H9 (cell line): Measurements from ENCODE around the gene HSPB1. TPM values are rescaled to one million over a fixed set of nuclear protein-coding genes. Genes with fewer than 3 reads are reported as not detected.

Experiments
- DNase-seq: peaks from one replicate; pipeline ENCODE4 v3.0.0-alpha.2; 2017
- H2AFZ ChIP-seq: one replicate; pipeline ENCODE4 v1.6.1; 2013; ENCODE audit warnings: mild to moderate bottlenecking, low read length, control low read depth, moderate library complexity
- H2AK5ac ChIP-seq: 2 replicates; pipeline ENCODE4 v1.6.1; 2013; ENCODE audit warnings: low read length, control low read depth, mixed read lengths; ENCODE audit not compliant: insufficient read length
- H2BK120ac ChIP-seq: one replicate; pipeline ENCODE4 v1.6.1; 2013; ENCODE audit warnings: low read depth, mild to moderate bottlenecking, low read length, control low read depth, inconsistent platforms; ENCODE audit not compliant: poor library complexity, severe bottlenecking
- H2BK12ac ChIP-seq: 2 replicates; pipeline ENCODE4 v1.6.1; 2013; ENCODE audit warnings: low read length, control low read depth, mixed read lengths, low read depth; ENCODE audit not compliant: insufficient read length
- H2BK15ac ChIP-seq: 2 replicates; pipeline ENCODE4 v1.6.1; 2013; ENCODE audit warnings: low read depth, low read length, control low read depth
- H2BK20ac ChIP-seq: one replicate; pipeline ENCODE4 v1.6.1; 2013; ENCODE audit warnings: low read depth, mild to moderate bottlenecking, low read length, control low read depth, inconsistent platforms; ENCODE audit not compliant: poor library complexity, severe bottlenecking
- H2BK5ac ChIP-seq: 2 replicates; pipeline ENCODE4 v1.6.1; 2013; ENCODE audit warnings: low read length, control low read depth, mixed read lengths; ENCODE audit not compliant: insufficient read length
- H3K14ac ChIP-seq: 2 replicates; pipeline ENCODE4 v1.6.1; 2013; ENCODE audit warnings: low read length, control low read depth; ENCODE audit not compliant: insufficient read depth
- H3K18ac ChIP-seq: 2 replicates; pipeline ENCODE4 v1.6.1; 2013; ENCODE audit warnings: low read depth, mild to moderate bottlenecking, mixed read lengths, low read length, control low read depth; ENCODE audit not compliant: insufficient read length
- H3K23ac ChIP-seq: 2 replicates; pipeline ENCODE4 v1.6.1; 2013; ENCODE audit warnings: low read length, control low read depth, mixed read lengths, low read depth; ENCODE audit not compliant: insufficient read length
- H3K23me2 ChIP-seq: 2 replicates; pipeline ENCODE4 v1.6.1; 2013; ENCODE audit warnings: low read depth, mild to moderate bottlenecking, mixed read lengths, low read length, control low read depth; ENCODE audit not compliant: insufficient read length, poor library complexity, severe bottlenecking
- H3K27ac ChIP-seq: 2 replicates; pipeline ENCODE4 v1.5.1; 2013; ENCODE audit warnings: low read length, control low read depth, mixed read lengths, low read depth; ENCODE audit not compliant: insufficient read length
- H3K27me3 ChIP-seq: 2 replicates; pipeline ENCODE4 v1.6.1; 2013; ENCODE audit warnings: low read length, control low read depth, inconsistent platforms; ENCODE audit not compliant: insufficient read depth
- H3K4ac ChIP-seq: 2 replicates; pipeline ENCODE4 v1.6.1; 2013; ENCODE audit warnings: low read depth, mild to moderate bottlenecking, control low read depth, inconsistent platforms, low read length, moderate library complexity
- H3K4me1 ChIP-seq: 2 replicates; pipeline ENCODE4 v1.6.1; 2013; ENCODE audit warnings: low read length, control low read depth, inconsistent platforms; ENCODE audit not compliant: insufficient read depth
- H3K4me2 ChIP-seq: 2 replicates; pipeline ENCODE4 v1.6.1; 2013; ENCODE audit warnings: low read length, control low read depth, mixed read lengths; ENCODE audit not compliant: insufficient read length, insufficient read depth
- H3K56ac ChIP-seq: 2 replicates; pipeline ENCODE4 v1.6.1; 2013; ENCODE audit warnings: low read depth, mild to moderate bottlenecking, mixed read lengths, low read length, control low read depth; ENCODE audit not compliant: insufficient read length
- H3K79me1 ChIP-seq: 2 replicates; pipeline ENCODE4 v1.6.1; 2013; ENCODE audit warnings: low read depth, mild to moderate bottlenecking, moderate library complexity, low read length, control low read depth, inconsistent platforms; ENCODE audit not compliant: insufficient read depth, poor library complexity, severe bottlenecking
- H3K79me2 ChIP-seq: 2 replicates; pipeline ENCODE4 v1.6.1; 2013; ENCODE audit warnings: low read length, control low read depth, inconsistent platforms; ENCODE audit not compliant: insufficient read depth
- H3K9ac ChIP-seq: 2 replicates; pipeline ENCODE4 v1.6.1; 2013; ENCODE audit warnings: low read length, control low read depth, mixed read lengths; ENCODE audit not compliant: insufficient read length; ENCODE audit errors: extremely low read depth
- H3K9me3 ChIP-seq: one replicate; pipeline ENCODE4 v1.6.1; 2013; ENCODE audit warnings: low read depth, low read length, inconsistent platforms; ENCODE audit not compliant: control insufficient read depth
- H3T11ph ChIP-seq: one replicate; pipeline ENCODE4 v1.6.1; 2013; ENCODE audit warnings: mild to moderate bottlenecking, low read length, control low read depth, inconsistent platforms
- H4K20me1 ChIP-seq: one replicate; pipeline ENCODE4 v1.6.1; 2013; ENCODE audit not compliant: control insufficient read depth, insufficient read length, insufficient read depth
- H4K5ac ChIP-seq: 2 replicates; pipeline ENCODE4 v1.6.1; 2013; ENCODE audit warnings: low read depth, mild to moderate bottlenecking, mixed read lengths, low read length, control low read depth; ENCODE audit not compliant: insufficient read length
- H4K8ac ChIP-seq: replicated peaks from 2 replicates; pipeline ENCODE4 v1.6.1; 2013; ENCODE audit warnings: low read length, control low read depth, mixed read lengths, low read depth; ENCODE audit not compliant: insufficient read length
- H4K91ac ChIP-seq: 2 replicates; pipeline ENCODE4 v1.6.1; 2013; ENCODE audit warnings: low read depth, mild to moderate bottlenecking, moderate library complexity, mixed read lengths, low read length, control low read depth; ENCODE audit not compliant: insufficient read length
- H3K27ac Mint-ChIP-seq, 3 experiments: 2 replicates in 2 of 3; 3 replicates in 1 of 3; pipeline ENCODE4 v1.8.0; 2020 to 2021; ENCODE audit warnings: mixed read lengths in 3 of 3, mild to moderate bottlenecking in 1 of 3, moderate library complexity in 1 of 3
- H3K27me3 Mint-ChIP-seq: 2 replicates; pipeline ENCODE4 v1.8.0; 2021; ENCODE audit warnings: low read depth, mild to moderate bottlenecking, moderate library complexity, mixed read lengths
- H3K36me3 Mint-ChIP-seq, 3 experiments: 2 replicates in 2 of 3; 3 replicates in 1 of 3; pipeline ENCODE4 v1.8.0; 2020 to 2021; ENCODE audit warnings: low read depth in 3 of 3, mixed read lengths in 3 of 3; ENCODE audit not compliant: insufficient read depth in 1 of 3
- H3K4me1 Mint-ChIP-seq, 2 experiments: 2 replicates each; pipeline ENCODE4 v1.8.0; 2020; ENCODE audit warnings: mixed read lengths in 2 of 2
- H3K4me3 Mint-ChIP-seq, 2 experiments: 2 replicates in 1 of 2; 3 replicates in 1 of 2; pipeline ENCODE4 v1.8.0; 2020 to 2021; ENCODE audit warnings: mild to moderate bottlenecking in 2 of 2, mixed read lengths in 2 of 2, moderate library complexity in 1 of 2
- H3K9me3 Mint-ChIP-seq, 2 experiments: 2 replicates in 1 of 2; 3 replicates in 1 of 2; pipeline ENCODE4 v1.8.0; 2020; ENCODE audit warnings: mild to moderate bottlenecking in 2 of 2, mixed read lengths in 2 of 2, moderate library complexity in 1 of 2
- WGBS: extraction: QIAGEN DNeasy Blood & Tissue Kit; methylation state at CpG from one replicate; pipeline ENCODE4 v1.1.7; 2013; ENCODE audit warnings: missing lambda C conversion rate, low lambda C conversion rate, mixed read lengths; ENCODE audit not compliant: insufficient read length; ENCODE audit errors: extremely low coverage; 5-methylcytosine and 5-hydroxymethylcytosine counted together
- total RNA-seq: library from RNA; stranded (reverse); gene quantifications from 2 replicates; pipeline ENCODE4 v1.2.1, GENCODE V29; 2021
- TF ChIP-seq, protein P1 (sequence below): fragments of 200-600 bp; sonication (generic); conservative IDR thresholded peaks from 3 replicates; pipeline ENCODE4 v1.8.0; 2021; ENCODE audit warnings: antibody characterized with exemption, mild to moderate bottlenecking

Gene HSPB1
- total RNA-seq, 1 experiment from 2014 or later = 186 TPM

DNA sequence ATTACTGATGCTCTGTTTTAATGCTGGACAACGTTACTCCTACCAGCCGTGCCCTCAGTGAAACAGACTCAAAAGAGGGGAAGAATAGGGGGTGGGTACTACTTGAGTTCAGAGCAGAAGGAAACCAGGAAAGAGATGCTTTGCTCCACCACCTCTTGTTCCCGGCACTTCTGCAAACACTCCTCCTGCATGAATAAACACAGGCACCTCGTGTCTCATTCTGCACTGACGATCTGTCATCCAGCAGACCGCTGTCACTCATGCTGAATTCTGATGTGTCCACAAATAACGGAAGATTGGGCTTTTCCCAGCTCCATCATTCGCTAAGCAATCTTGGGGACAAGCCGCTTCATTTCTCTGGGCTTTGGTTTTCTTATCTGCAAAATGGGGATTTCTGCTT lies 29.6 kb downstream of the HSPB1 start:
- Histone ChIP-seq H3K79me2 (peaks cover 52% of the 10 kb centered on the region; the same call in 1 of the 2 replicates), H2AK5ac (no peak overlapping the region), H3K79me1 (peaks cover 7% of the 10 kb centered on the region), H3K23me2 (no peaks in the 10 kb centered on the region), H2BK120ac (no peak overlapping the region), H4K20me1 (no peaks in the 10 kb centered on the region), H3K23ac (no peak overlapping the region), H4K8ac (no peak overlapping the region), H3K4ac (no peak overlapping the region), H3K18ac (no peak overlapping the region), H2BK12ac (no peak overlapping the region), H3K27ac (no peak overlapping the region), H3K14ac (no peak overlapping the region), H3K9ac (no peak overlapping the region), H3K4me2 (no peak overlapping the region), H3K56ac (no peak overlapping the region), H3K9me3 (no peaks in the 10 kb centered on the region), H2BK15ac (no peak overlapping the region), H2BK20ac (no peak overlapping the region), H4K91ac (no peak overlapping the region), H3K4me1 (no peaks in the 10 kb centered on the region; the same call in 1 of the 2 replicates), H3T11ph (no peak overlapping the region), H4K5ac (no peak overlapping the region), H2BK5ac (no peak overlapping the region), H3K27me3 (no peaks in the 10 kb centered on the region), H2AFZ (no peak overlapping the region)
- Mint-ChIP-seq H3K4me3 (no peak overlapping the region), H3K27me3 (no peaks in the 10 kb centered on the region), H3K4me1 (peaks cover 3 to 11% of the 10 kb centered on the region in 2 experiments; a peak in 3 of 4 replicates), H3K9me3 (no peaks in the 10 kb centered on the region), H3K36me3 (peaks cover 37 to 53% (median 53%) of the 10 kb centered on the region in 3 experiments; a peak in 6 of 7 replicates), H3K27ac (peak overlapping the region in 2 of 3 experiments; percentile 37 to 77; a peak in 2 of 7 replicates)
- no CpG with 5 or more reads among the region's 9 CpGs for WGBS
- TF ChIP-seq, protein P1, sequence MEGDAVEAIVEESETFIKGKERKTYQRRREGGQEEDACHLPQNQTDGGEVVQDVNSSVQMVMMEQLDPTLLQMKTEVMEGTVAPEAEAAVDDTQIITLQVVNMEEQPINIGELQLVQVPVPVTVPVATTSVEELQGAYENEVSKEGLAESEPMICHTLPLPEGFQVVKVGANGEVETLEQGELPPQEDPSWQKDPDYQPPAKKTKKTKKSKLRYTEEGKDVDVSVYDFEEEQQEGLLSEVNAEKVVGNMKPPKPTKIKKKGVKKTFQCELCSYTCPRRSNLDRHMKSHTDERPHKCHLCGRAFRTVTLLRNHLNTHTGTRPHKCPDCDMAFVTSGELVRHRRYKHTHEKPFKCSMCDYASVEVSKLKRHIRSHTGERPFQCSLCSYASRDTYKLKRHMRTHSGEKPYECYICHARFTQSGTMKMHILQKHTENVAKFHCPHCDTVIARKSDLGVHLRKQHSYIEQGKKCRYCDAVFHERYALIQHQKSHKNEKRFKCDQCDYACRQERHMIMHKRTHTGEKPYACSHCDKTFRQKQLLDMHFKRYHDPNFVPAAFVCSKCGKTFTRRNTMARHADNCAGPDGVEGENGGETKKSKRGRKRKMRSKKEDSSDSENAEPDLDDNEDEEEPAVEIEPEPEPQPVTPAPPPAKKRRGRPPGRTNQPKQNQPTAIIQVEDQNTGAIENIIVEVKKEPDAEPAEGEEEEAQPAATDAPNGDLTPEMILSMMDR = no peak
- DNase-seq = no peak
